ENCODE data around the gene B4GALT7. TPM values are rescaled to one million over a fixed set of nuclear protein-coding genes. Genes with fewer than 3 reads are reported as not detected.

The B4GALT7 gene
- total and polyA plus RNA-seq, 8 donors = 19.8 to 27.4 (median 23.2) TPM

Other genes starting within 250 kb of the B4GALT7 start
- 100 to 1,000 TPM; 133 to 155 TPM for gene LMAN2, start 248.5 kb upstream of the B4GALT7 start, total RNA-seq
- gene LMAN2, start 248.5 kb upstream of the B4GALT7 start, polyA plus RNA-seq (ENCODE audit: insufficient read length in 6 of 6) = 100 to 1,000 TPM; 101 to 118 (median 106) TPM
- 10 to 100 TPM; 14.2 to 28.2 TPM for gene RGS14, start 242.2 kb upstream of the B4GALT7 start, total RNA-seq
- 1 to 10 TPM; 4.0 to 8.5 (median 6.4) TPM for gene RGS14, start 242.2 kb upstream of the B4GALT7 start, polyA plus RNA-seq (ENCODE audit: insufficient read length in 6 of 6)
- gene SLC34A1, start 215.7 kb upstream of the B4GALT7 start, total RNA-seq = not detected
- 1 to 10 TPM in 1 of 6 donors, under 1 TPM in 4, not detected in 1; 0.18 to 1.7 (median 0.36) TPM for gene SLC34A1, start 215.7 kb upstream of the B4GALT7 start, polyA plus RNA-seq (ENCODE audit: insufficient read length in 6 of 6)
- gene PFN3, start 199.5 kb upstream of the B4GALT7 start, total RNA-seq = not detected
- gene PFN3, start 199.5 kb upstream of the B4GALT7 start, polyA plus RNA-seq (ENCODE audit: insufficient read length in 6 of 6) = not detected
- gene F12, start 190.6 kb upstream of the B4GALT7 start, total RNA-seq = 1 to 10 TPM in 1 of 2 donors, under 1 TPM in 1; 0.63 to 1.1 TPM
- under 1 TPM in 5 of 6 donors, not detected in 1; 0.20 to 0.37 (median 0.31) TPM for gene F12, start 190.6 kb upstream of the B4GALT7 start, polyA plus RNA-seq (ENCODE audit: insufficient read length in 6 of 6)
- gene GRK6, start 173.5 kb upstream of the B4GALT7 start, total RNA-seq = 10 to 100 TPM; 32.3 to 57.1 TPM
- 10 to 100 TPM; 15.7 to 26.0 (median 23.6) TPM for gene GRK6, start 173.5 kb upstream of the B4GALT7 start, polyA plus RNA-seq (ENCODE audit: insufficient read length in 6 of 6)
- gene PRR7, start 153.3 kb upstream of the B4GALT7 start, total RNA-seq = 1 to 10 TPM; 2.7 to 4.1 TPM
- 1 to 10 TPM in 2 of 6 donors, under 1 TPM in 4; 0.30 to 1.5 (median 0.76) TPM for gene PRR7, start 153.3 kb upstream of the B4GALT7 start, polyA plus RNA-seq (ENCODE audit: insufficient read length in 6 of 6)
- 10 to 100 TPM; 43.2 to 83.1 TPM for gene DBN1, start 126.5 kb upstream of the B4GALT7 start, total RNA-seq
- 100 to 1,000 TPM; 134 to 207 (median 165) TPM for gene DBN1, start 126.5 kb upstream of the B4GALT7 start, polyA plus RNA-seq (ENCODE audit: insufficient read length in 6 of 6)
- gene PDLIM7, start 102.5 kb upstream of the B4GALT7 start, total RNA-seq = 100 to 1,000 TPM; 107 to 141 TPM
- 100 to 1,000 TPM in 1 of 6 donors, 10 to 100 TPM in 5; 60.9 to 115 (median 82.3) TPM for gene PDLIM7, start 102.5 kb upstream of the B4GALT7 start, polyA plus RNA-seq (ENCODE audit: insufficient read length in 6 of 6)
- gene DOK3, start 90.3 kb upstream of the B4GALT7 start, total RNA-seq = 10 to 100 TPM; 18.2 to 90.5 TPM
- gene DOK3, start 90.3 kb upstream of the B4GALT7 start, polyA plus RNA-seq (ENCODE audit: insufficient read length in 6 of 6) = 1 to 10 TPM; 5.8 to 7.4 (median 6.7) TPM
- gene DDX41, start 83.2 kb upstream of the B4GALT7 start, total RNA-seq = 10 to 100 TPM; 65.9 to 86.7 TPM
- gene DDX41, start 83.2 kb upstream of the B4GALT7 start, polyA plus RNA-seq (ENCODE audit: insufficient read length in 6 of 6) = 10 to 100 TPM; 77.1 to 90.2 (median 81.9) TPM
- 10 to 100 TPM; 64.3 to 73.9 TPM for gene FAM193B, start 45.6 kb upstream of the B4GALT7 start, total RNA-seq
- 100 to 1,000 TPM in 3 of 6 donors, 10 to 100 TPM in 3; 82.5 to 112 (median 101) TPM for gene FAM193B, start 45.6 kb upstream of the B4GALT7 start, polyA plus RNA-seq (ENCODE audit: insufficient read length in 6 of 6)
- gene TMED9, start 7.9 kb upstream of the B4GALT7 start, total RNA-seq = 100 to 1,000 TPM; 200 to 221 TPM
- gene TMED9, start 7.9 kb upstream of the B4GALT7 start, polyA plus RNA-seq (ENCODE audit: insufficient read length in 6 of 6) = 100 to 1,000 TPM; 120 to 149 (median 134) TPM
- 1 to 10 TPM; 1.1 to 3.7 TPM for gene FAM153A, start 182.8 kb downstream of the B4GALT7 start, total RNA-seq
- gene FAM153A, start 182.8 kb downstream of the B4GALT7 start, polyA plus RNA-seq (ENCODE audit: insufficient read length in 6 of 6) = under 1 TPM in 5 of 6 donors, not detected in 1; 0.25 to 0.59 (median 0.35) TPM